ENCODE data around the gene TSSK1B.

Gene TSSK1B

GRCh38 chr5:113435575-113435974 is 786 bp upstream of the TSSK1B start:
- no peaks in the 10 kb centered on the region for H3K9me3 ChIP-seq (ENCODE audit: control insufficient read depth, insufficient read depth, low read depth, low read length)
- ChIA-PET CTCF (no interaction called here), POLR2A (no interaction called here)
- no peak overlapping the region for H3K27ac ChIP-seq (ENCODE audit: extremely low read depth, low read depth, low read length)
- no peaks in the 10 kb centered on the region for H3K4me1 ChIP-seq (ENCODE audit: control insufficient read depth, insufficient read depth, low read length)
- no peak overlapping the region for H3K4me3 ChIP-seq (ENCODE audit: low read depth, low read length)
- no peak for TF ChIP-seq ZNF214 (tag by site-specific recombination; IDR thresholded peaks at IDR 0.05; ENCODE audit: borderline replicate concordance)
- TF ChIP-seq ZNF211 (tag by site-specific recombination; IDR thresholded peaks at IDR 0.05; ENCODE audit: low read depth) = no peak
- no peak for TF ChIP-seq SP7 (tag by site-specific recombination; IDR thresholded peaks at IDR 0.05)
- no peak for TF ChIP-seq ZNF175 (tag by site-specific recombination; IDR thresholded peaks at IDR 0.05)
- no peak for TF ChIP-seq OSR2 (tag by site-specific recombination; IDR thresholded peaks at IDR 0.05)
- TF ChIP-seq EGR2 (tag by site-specific recombination; IDR thresholded peaks at IDR 0.05; ENCODE audit: low read depth) = no peak
- TF ChIP-seq ZNF768 (tag by site-specific recombination; IDR thresholded peaks at IDR 0.05) = no peak
- no peak for TF ChIP-seq KLF16 (tag by site-specific recombination; IDR thresholded peaks at IDR 0.05)
- no peak for TF ChIP-seq ZNF521 (tag by site-specific recombination; IDR thresholded peaks at IDR 0.05)
- TF ChIP-seq ZBTB1 (tag by site-specific recombination; IDR thresholded peaks at IDR 0.05) = no peak
- TF ChIP-seq ZNF670 (tag by site-specific recombination; IDR thresholded peaks at IDR 0.05; ENCODE audit: low read depth) = no peak
- TF ChIP-seq SALL2 (tag by site-specific recombination; IDR thresholded peaks at IDR 0.05; ENCODE audit: borderline replicate concordance) = no peak
- TF ChIP-seq ZNF830 (tag by site-specific recombination; IDR thresholded peaks at IDR 0.05; ENCODE audit: low read depth) = no peak
- TF ChIP-seq PRDM2 (tag by site-specific recombination; IDR thresholded peaks at IDR 0.05; ENCODE audit: borderline replicate concordance) = no peak
- no peak for TF ChIP-seq ZEB2 (tag by site-specific recombination; IDR thresholded peaks at IDR 0.05)
- TF ChIP-seq ZNF266 (tag by site-specific recombination; IDR thresholded peaks at IDR 0.05; ENCODE audit: low read depth) = no peak
- TF ChIP-seq ZBTB26 (tag by site-specific recombination; optimal IDR thresholded peaks at IDR 0.05) = no peak
- H3K36me3 ChIP-seq (ENCODE audit: control insufficient read depth in 2 of 2, insufficient read depth in 1 of 2, low read length in 2 of 2) = no peaks in the 10 kb centered on the region

GRCh38 chr5:113433862-113434612 is 752 bp downstream of the TSSK1B start:
- ChIA-PET CTCF (no interaction called here), POLR2A (no interaction called here)
- no peak overlapping the region for H3K27ac ChIP-seq (ENCODE audit: extremely low read depth, low read depth, low read length)
- H3K36me3 ChIP-seq (ENCODE audit: control insufficient read depth in 2 of 2, insufficient read depth in 1 of 2, low read length in 2 of 2) = no peaks in the 10 kb centered on the region
- H3K4me1 ChIP-seq (ENCODE audit: control insufficient read depth, insufficient read depth, low read length) = no peaks in the 10 kb centered on the region
- H3K4me3 ChIP-seq (ENCODE audit: low read depth, low read length) = no peak overlapping the region
- no peaks in the 10 kb centered on the region for H3K9me3 ChIP-seq (ENCODE audit: control insufficient read depth, insufficient read depth, low read depth, low read length)
- no peak for TF ChIP-seq ZBTB6 (tag by site-specific recombination; IDR thresholded peaks at IDR 0.05)
- no peak for TF ChIP-seq ZNF184 (tag by site-specific recombination; IDR thresholded peaks at IDR 0.05)
- TF ChIP-seq ZNF175 (tag by site-specific recombination; IDR thresholded peaks at IDR 0.05) = no peak
- TF ChIP-seq ZBTB11 (tag by site-specific recombination; conservative IDR thresholded peaks at IDR 0.05; ENCODE audit: low read depth) = no peak
- TF ChIP-seq ZNF530 (tag by site-specific recombination; IDR thresholded peaks at IDR 0.05; ENCODE audit: low read depth) = no peak
- no peak for TF ChIP-seq ZNF488 (tag by site-specific recombination; IDR thresholded peaks at IDR 0.05)
- no peak for TF ChIP-seq SP3 (tag by site-specific recombination; IDR thresholded peaks at IDR 0.05)

All from HEK293 (cell line).